HG03442 (cell line): ENCODE data around the gene FOLR1.
"Not testable (repeated sequence)": the region's sequence is repeated elsewhere in the genome, so short reads cannot be mapped to it uniquely, and the experiment has no call there.

Experiments used
- ATAC-seq: cut with Tn5 transposase; IDR thresholded peaks from one replicate; pipeline ENCODE4 v1.9.1; 2021; ENCODE audit warnings: mild to moderate bottlenecking, moderate library complexity; ENCODE audit not compliant: unreplicated experiment

The FOLR1 gene

DNA sequence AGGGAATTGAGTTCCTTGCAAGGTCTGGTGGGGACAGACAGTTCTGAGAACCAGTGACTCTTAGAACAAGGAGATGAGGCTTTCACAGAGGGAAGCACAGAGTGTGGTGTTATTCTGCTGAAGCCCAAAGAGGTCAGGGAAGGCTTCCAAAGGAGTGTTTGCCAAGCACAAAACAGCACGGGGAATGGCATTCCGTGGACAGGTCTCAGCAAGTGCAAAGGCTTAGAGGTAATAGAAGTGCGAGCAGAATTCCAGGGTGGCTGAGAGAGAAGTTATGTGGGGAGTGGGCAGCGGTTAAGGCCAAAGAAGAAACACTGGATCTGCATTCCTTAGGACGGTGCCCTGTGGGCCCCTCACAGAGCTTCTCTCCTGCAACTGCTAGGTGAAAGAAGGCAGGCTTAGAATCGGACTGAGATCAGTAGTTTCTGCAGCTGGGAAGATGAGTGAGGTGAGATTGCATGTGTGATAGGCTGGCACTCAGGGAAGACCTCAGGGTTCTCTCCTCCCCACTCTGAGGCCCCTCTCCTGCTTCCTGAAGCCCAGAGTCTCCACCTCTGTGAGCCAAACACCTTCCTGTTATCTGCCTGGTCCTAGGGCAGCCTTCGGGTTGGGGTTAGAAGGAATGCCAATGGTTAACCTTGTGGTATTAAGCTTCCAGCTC lies 10.9 kb upstream of the FOLR1 start:
- ATAC-seq = not testable (repeated sequence)

DNA sequence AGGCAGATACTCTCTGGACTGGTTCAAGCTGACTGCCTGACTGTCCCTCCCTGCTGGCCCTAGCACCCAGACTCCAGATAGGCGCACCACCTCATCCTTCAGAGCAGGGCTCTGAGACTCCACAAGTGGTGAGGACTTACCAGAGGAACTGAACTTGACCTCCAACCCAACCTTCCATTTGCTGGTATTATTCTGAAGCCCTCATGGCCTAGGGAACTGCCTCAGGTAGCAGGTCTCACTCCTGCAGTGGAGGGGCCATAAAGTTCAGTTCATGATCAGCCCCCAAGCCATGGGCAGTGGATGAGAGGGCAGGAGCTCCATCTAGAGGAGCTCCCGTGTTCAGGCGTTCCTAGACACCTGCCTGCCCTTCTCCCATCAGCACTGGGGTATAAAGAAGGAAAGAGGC lies 10.4 kb upstream of the FOLR1 start:
- not testable (repeated sequence) for ATAC-seq

DNA sequence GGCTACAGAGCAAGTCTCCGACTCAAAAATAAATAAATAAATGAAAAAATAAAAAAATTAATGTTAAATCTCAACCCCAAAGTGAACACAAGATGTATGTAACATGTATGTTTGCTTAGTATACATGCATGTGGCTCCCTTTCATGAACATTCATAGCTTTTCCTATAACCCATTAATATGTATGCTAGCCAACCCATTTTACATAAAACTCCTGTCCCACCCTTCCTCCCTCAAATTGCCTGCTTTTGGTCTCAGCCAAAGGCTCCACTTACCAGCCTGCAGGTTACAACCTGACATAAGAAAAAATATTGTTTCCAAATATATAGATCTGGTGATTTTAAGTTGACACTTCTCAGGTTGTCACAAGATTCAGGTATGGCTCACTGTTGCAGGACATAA lies 3.7 kb upstream of the FOLR1 start:
- no peak for ATAC-seq

DNA sequence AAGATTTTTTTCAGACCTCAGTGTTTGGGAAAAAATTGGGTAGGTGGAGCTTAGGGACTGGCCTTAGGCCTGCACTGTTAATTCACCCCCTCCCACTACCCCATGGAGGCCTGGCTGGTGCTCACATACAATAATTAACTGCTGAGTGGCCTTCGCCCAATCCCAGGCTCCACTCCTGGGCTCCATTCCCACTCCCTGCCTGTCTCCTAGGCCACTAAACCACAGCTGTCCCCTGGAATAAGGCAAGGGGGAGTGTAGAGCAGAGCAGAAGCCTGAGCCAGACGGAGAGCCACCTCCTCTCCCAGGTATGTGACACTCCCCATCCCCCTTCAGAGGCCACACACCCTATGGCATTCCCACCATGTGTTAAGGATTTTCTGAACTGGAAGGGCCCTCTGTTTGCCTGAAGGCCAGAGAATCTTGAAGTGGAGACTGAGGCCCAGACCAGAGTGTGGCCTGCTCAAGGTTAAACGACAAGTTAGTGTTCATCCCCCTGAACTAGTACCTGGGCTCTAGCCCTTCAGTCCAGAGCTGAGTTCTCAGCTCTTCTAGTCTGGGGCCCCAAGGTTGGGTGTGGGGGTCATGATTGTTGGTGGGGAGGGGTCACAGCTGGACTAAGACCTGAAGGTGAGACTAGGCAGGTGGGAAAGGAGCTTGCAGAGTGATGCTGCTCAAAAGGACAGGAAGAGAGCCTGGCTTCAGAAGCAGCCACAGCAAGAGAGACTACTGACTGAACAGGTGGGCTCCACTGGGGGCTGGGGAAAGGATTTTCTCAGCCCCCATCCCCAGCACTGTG lies 2.3 kb upstream of the FOLR1 start:
- no peak for ATAC-seq

DNA sequence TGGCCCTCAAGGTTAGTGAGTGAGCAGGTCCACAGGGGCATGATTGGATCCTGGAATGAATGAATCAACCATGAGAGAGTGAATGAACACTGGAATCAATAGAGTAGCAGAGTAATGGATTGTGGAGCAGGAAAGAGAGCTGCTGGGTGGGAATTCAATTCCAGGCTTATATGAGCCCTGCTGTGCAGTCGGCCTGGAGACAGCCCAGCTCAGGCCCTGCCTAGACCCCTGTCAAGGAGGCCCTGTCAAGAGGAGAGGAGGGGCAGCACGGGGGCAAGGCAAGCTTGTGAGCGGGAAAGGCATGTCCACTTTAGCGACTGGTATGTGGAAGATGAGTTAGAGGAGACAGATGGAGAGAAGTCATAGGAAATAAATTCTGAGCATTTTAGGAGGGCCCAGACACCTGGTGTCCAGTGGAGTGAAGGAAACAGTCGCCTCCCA lies 1.3 kb upstream of the FOLR1 start:
- no peak for ATAC-seq

DNA sequence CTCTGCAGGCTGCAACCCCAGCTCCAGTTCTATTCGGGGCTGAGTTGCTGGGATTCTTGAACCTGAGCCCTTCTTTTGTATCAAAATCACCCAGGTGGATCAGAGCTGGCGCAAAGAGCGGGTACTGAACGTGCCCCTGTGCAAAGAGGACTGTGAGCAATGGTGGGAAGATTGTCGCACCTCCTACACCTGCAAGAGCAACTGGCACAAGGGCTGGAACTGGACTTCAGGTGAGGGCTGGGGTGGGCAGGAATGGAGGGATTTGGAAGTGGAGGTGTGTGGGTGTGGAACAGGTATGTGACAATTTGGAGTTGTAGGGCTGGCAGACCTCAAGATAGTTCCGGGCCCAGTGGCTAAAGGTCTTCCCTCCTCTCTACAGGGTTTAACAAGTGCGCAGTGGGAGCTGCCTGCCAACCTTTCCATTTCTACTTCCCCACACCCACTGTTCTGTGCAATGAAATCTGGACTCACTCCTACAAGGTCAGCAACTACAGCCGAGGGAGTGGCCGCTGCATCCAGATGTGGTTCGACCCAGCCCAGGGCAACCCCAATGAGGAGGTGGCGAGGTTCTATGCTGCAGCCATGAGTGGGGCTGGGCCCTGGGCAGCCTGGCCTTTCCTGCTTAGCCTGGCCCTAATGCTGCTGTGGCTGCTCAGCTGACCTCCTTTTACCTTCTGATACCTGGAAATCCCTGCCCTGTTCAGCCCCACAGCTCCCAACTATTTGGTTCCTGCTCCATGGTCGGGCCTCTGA lies 3.8 kb downstream of the FOLR1 start:
- no peak for ATAC-seq

DNA sequence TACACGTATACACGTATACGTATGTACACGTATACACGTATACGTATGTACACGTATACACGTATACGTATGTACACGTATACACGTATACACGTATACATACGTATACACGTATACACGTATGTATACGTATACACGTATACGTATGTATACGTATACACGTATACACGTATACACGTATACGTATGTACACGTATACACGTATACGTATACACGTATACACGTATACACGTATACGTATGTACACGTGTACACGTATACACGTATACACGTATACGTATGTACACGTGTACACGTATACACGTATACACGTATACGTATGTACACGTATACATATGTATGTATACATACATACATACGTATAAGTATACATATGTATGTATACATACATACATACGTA lies 9.5 kb downstream of the FOLR1 start:
- not testable (repeated sequence) for ATAC-seq

DNA sequence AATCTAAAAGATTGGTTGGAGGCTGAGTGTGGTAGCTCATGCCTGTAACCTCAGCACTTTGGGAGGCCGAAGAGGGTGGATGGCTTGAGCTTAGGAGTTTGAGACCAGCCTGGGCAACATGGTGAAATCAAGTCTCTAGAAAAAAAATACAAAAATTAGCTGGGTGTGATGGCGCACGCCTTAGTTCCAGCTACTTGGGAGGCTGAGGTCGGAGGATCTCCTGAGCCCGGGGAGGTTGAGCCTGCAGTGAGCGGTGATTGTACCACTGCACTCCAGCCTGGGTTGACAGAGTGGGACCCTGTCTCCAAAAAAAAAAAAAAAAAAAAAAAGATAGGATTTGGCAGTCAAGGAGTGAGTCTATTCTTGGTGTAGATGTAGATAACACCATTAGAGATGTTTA lies 10.6 kb downstream of the FOLR1 start:
- no peak for ATAC-seq

DNA sequence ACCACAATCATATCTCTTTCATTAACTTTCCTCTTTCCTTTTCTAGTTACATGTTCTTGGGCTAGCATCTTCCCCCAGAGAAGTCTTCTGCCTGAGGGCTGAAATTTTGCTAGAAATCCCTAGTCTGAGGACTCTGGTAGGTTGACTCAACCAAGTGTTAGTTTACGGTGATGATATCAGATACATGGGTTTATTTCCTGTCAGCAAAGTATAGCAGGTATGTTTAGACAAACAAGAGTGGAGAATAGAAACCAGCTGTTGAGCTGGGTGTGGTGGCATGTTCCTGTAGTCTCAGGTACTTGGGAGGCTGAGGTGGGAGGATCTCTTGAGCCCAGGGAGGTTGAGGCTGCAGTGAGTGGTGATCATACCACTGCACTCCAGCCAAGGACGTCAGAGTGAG lies 11.2 kb downstream of the FOLR1 start:
- no peak for ATAC-seq

DNA sequence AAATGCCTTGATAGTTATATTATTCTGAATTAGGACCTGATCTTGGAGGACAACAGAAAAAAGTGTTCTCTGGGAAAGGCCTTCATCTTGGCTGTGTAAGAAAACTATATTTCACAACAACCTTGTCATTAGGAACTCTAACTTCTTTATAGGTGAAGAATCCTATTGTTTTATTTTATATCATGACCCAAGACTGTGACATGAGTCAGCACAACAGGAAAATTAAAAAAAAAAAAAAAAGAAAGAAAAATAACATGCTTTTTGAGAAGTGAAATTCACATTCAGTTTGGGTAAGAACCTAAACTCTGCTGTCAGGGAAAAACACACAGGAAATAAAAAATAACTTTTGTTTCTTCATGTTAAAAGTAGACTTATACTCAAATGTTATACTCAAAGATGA lies 12.9 kb downstream of the FOLR1 start:
- no peak for ATAC-seq

DNA sequence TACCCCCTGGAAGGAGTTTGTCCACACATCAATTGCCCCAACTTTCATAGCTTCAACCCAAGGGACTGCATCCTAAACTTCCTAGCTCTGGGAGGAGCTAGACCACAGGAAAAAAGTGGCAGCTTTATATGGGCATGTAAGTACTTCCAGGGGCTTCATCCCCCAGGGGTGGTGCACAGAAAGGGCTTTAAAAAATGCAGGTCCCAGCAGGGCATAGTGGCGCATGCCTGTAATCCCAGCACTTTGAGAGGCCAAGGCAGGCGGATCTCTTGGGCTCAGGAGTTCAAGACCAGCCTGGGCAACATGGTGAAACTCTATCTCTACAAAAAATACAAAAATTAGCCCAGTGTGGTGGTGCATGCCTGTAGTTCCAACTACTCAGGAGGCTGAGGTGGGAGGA lies 14.9 kb downstream of the FOLR1 start:
- ATAC-seq = not testable (repeated sequence)

DNA sequence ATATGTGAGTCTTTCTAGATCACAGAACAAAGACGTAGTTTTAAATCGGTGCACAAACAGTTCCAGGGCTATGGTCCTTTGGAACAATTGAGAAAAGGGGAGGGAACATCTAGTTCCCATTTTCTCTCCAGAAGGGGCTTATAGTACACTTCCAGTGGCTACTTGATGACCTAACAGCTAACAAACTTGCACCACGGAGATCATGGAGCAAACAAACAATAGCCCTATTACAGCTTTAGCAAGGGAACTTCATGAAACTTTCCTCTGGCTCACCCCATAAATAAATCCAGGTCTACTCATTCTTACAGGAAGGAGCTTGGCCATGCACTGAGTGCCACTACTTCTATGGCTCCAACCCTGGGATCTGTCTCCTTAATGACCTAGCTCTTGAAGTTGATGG lies 16.3 kb downstream of the FOLR1 start:
- ATAC-seq = no peak

DNA sequence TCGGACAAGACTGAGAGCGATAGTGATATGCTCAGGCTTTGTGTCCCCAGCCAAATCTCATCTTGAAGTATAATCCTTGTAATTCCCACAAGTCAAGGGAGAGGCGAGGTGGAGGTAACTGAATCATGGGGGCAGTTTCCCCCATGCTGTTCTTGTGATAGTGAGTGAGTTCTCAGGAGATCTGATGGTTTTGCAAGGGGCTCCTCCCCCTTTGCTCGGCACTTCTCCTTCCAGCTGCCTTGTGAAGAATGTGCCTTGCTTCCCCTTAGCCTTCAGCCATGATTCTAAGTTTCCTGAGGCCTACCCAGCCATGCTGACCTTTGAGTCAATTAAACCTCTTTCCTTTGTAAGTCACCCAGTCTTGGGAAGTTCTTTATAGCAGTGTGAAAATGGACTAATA lies 17.2 kb downstream of the FOLR1 start:
- ATAC-seq = no peak

DNA sequence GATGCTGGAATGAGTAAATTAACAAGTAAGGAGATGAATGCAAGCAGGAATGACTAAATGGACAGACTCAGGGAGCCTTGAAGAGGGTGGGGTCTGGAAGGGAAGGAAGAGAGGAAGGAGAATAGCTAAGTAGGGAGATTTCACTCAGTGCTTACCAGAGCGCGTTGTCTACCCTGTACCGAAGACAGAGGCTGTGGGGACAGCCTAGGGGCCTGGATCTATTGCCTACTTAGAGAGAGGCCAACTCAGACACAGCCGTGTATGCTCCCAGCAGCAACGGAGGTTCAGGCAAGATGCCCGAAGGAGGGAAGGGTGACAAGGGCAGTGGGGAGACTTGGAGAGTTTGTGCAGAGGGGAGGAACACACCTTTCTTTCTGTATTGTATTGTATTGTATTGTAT lies 24.7 kb downstream of the FOLR1 start, which contains the start of gene FOLR2:
TSS of gene FOLR2 (plus strand) at position 157 of the 400 bp plus-strand sequence. CDS start 1,791 bp downstream, outside the sequence.
- ATAC-seq = no peak

DNA sequence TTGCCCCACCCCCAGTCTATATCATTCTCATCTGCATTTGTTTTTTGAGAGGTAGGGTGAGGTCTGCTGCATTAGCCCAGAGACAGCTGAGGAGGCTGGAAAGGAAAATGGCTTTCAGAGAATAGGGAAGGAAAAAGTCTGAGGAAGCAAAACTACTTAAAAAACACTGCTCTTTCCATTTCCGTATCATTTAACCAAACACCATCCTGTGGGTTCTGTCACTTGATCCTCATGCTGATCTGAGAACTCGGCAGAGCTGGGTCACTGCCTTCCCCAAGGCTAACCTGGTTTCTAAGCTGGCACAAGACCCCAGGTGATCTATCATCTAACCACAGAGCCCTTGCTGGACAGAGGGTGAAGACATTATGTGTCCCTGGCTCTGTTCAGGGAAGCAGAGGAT lies 25.9 kb downstream of the FOLR1 start:
- no peak for ATAC-seq

DNA sequence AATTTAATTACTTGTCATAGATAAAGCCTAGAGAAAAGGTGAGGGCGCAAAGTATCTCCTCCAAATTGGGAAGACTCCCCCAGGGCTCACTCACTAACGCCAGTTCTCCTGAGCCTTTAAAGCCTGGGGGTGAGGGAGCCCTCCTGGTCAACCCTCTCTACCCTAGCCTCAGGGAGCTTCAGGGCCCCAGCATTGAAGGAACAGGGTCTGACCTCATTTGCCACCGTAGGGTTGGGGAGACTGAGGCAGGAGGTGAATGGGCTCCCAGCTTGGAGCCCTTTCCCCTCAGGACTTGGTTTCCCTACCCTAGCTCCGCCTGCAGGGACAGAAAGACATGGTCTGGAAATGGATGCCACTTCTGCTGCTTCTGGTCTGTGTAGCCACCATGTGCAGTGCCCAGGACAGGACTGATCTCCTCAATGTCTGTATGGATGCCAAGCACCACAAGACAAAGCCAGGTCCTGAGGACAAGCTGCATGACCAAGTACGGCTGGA lies 26.4 kb downstream of the FOLR1 start:
- ATAC-seq = no peak

DNA sequence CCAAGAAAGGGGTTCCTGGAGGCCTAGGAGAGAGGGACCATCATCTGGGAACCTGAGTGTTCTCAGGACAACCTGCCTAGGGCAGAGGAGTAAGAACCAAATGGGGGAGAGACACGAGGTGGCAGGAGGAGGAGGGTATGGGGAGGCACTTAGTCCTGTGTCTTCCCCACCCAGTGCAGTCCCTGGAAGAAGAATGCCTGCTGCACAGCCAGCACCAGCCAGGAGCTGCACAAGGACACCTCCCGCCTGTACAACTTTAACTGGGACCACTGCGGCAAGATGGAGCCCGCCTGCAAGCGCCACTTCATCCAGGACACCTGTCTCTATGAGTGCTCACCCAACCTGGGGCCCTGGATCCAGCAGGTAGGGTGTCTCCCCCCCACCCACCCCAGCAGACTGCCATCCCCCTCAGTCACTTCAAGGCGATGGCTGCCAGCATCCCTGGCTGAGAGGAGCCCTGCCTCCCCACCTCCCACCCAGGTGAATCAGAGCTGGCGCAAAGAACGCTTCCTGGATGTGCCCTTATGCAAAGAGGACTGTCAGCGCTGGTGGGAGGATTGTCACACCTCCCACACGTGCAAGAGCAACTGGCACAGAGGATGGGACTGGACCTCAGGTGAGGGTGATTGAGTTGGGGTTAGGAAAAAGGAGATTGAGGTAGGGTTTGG lies 28.9 kb downstream of the FOLR1 start:
- no peak for ATAC-seq

DNA sequence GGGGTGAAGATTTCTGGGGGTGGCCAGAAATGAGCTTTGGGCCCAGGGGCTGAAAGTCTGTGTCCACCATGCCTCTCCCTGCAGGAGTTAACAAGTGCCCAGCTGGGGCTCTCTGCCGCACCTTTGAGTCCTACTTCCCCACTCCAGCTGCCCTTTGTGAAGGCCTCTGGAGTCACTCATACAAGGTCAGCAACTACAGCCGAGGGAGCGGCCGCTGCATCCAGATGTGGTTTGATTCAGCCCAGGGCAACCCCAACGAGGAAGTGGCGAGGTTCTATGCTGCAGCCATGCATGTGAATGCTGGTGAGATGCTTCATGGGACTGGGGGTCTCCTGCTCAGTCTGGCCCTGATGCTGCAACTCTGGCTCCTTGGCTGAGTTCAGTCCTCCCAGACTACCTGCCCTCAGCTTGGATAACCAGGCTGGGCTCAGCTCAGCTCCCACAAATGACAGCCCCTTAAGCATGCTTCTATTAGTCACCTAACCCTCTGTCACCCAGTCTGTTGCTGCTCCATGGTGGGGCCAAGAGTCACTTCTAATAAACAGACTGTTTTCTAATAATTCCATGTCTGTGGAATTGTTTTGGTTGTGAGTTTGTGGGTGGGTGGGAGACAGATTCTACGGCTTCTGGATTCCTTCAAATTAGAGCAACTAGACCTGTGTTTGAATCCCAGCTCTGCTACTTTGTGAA lies 29.6 kb downstream of the FOLR1 start:
- no peak for ATAC-seq

DNA sequence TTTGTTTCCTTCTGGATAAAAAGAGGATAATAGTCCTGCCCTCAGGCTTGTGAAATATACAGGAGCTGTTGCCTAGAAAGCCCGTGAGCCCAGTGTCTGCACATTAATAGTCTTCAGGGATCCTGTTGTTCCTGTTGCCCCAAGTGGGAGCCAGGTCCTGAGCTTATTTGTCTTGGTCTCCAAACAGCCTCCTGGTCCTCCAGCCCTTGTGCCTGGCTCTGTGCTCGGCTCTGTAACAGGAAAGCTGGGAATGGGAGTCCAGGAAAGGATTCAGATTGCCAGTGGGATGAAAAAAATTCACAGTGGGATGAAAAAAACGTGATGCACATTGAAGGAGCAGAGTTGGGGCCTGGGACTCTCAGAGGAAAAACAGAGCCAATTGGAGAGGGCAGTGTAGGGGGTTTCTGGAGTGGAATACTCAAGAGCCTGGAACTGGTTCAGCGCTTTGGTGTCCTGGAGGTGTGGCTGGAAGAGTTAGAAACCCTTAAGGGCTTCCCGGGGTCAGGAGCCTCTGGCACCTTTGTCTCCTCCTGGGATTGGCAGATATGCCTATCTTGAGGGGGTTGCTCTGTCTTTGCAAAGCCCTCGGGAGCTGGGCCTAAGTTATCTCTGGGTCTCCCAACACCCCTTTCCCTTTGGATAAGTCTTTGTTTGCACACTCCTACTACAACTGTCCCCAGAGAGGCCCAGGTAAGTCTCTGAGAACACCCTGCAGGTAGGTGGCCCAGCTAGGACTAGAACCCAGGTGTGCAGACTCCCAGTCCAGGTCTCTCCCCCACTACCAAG lies 30.4 kb downstream of the FOLR1 start:
- no peak for ATAC-seq
